Panc1 (cell line): ENCODE measurements around the gene PKP1. TPM values are rescaled to one million over a fixed set of nuclear protein-coding genes. Genes with fewer than 3 reads are reported as not detected.

Source experiments
- ATAC-seq: fragments of 200-7000 bp; cut with Tn5 transposase; 2 replicates; pipeline ENCODE4 v1.9.1; 2020; ENCODE audit warnings: mild to moderate bottlenecking, moderate library complexity
- BruUV-seq: library from RNA; stranded (reverse); fragments of 400-500 nt; replicated peaks from 2 replicates; lab custom pipeline; 2021; lab: Mats Ljungman, UMichigan
- CTCF ChIA-PET: fragments of 300-600 bp; sonication (Branson Sonifier 250); formaldehyde crosslinking; loops from one replicate; lab custom pipeline; 2022; ENCODE audit warnings: antibody characterized with exemption; lab: Charles Lee
- POLR2A ChIA-PET: fragments of 300-600 bp; sonication (Branson Sonifier 250); formaldehyde crosslinking; loops from one replicate; lab custom pipeline; 2022; ENCODE audit warnings: antibody characterized with exemption; lab: Charles Lee
- DNase-seq: peaks from one replicate; pipeline ENCODE4 v3.0.0-alpha.2; 2010; ENCODE audit warnings: low read depth, low spot score
- H3K27ac ChIP-seq: 2 replicates; pipeline ENCODE4 v1.5.1; 2011; ENCODE audit warnings: mild to moderate bottlenecking, low read length, inconsistent platforms
- H3K27me3 ChIP-seq: fragments of 200-500 bp; sonication (Bioruptor generic); 2 replicates; pipeline ENCODE4 v1.6.0; 2014; ENCODE audit warnings: low read length, inconsistent platforms; ENCODE audit not compliant: control insufficient read depth, insufficient read depth
- H3K36me3 ChIP-seq: fragments of 200-500 bp; sonication (Bioruptor generic); 2 replicates; pipeline ENCODE4 v1.5.1; 2014; ENCODE audit warnings: inconsistent platforms, mild to moderate bottlenecking, low read length, moderate library complexity; ENCODE audit not compliant: control insufficient read depth, insufficient read depth
- H3K4me1 ChIP-seq: 2 replicates; pipeline ENCODE4 v1.5.1; 2011; ENCODE audit warnings: inconsistent platforms, mild to moderate bottlenecking, low read length, moderate library complexity; ENCODE audit not compliant: control insufficient read depth, insufficient read depth
- H3K4me3 ChIP-seq, 2 experiments: 2 replicates each; pipeline ENCODE4 v1.5.1; 2011 to 2012; ENCODE audit warnings: low read depth in 2 of 2, low read length in 2 of 2, mild to moderate bottlenecking in 2 of 2, inconsistent platforms in 1 of 2, moderate library complexity in 1 of 2
- H3K9me3 ChIP-seq: fragments of 200-500 bp; sonication (Bioruptor generic); 2 replicates; pipeline ENCODE4 v1.5.1; 2014; ENCODE audit warnings: low read depth, mild to moderate bottlenecking, inconsistent platforms, low read length, moderate library complexity; ENCODE audit not compliant: control insufficient read depth, insufficient read depth
- POLR2AphosphoS5 ChIP-seq: IDR thresholded peaks from 2 replicates; pipeline ENCODE4 v1.6.1; 2012; ENCODE audit warnings: mild to moderate bottlenecking, low read depth, low read length, moderate library complexity
- SIN3A ChIP-seq: IDR thresholded peaks from 2 replicates; pipeline ENCODE4 v1.6.1; 2012; ENCODE audit warnings: low read depth, mild to moderate bottlenecking, low read length, moderate library complexity, borderline replicate concordance; ENCODE audit not compliant: insufficient read depth
- TCF7L2 ChIP-seq: IDR thresholded peaks from 2 replicates; pipeline ENCODE4 v1.6.1; 2011; ENCODE audit warnings: mild to moderate bottlenecking, low read depth, low read length, inconsistent platforms
- in situ Hi-C: cut with HindIII; loops from 2 replicates; pipeline ENCODE4 v1.10.0; 2016; ENCODE audit warnings: low sequenced_read_pairs, low pct_unique_long_range_greater_than_20kb
- intact Hi-C: fragments of 100-400 bp; cut with micrococcal nuclease; formaldehyde crosslinking; loops from one replicate; pipeline ENCODE4 v1.10.0; 2022; ENCODE audit not compliant: unreplicated experiment
- total RNA-seq: library from RNA; stranded (reverse); gene quantifications from one replicate; pipeline ENCODE4 v1.2.1, GENCODE V29; 2021; ENCODE audit not compliant: unreplicated experiment
- TF ChIP-seq, protein P1 (sequence below), 2 experiments: IDR thresholded peaks; 2 replicates each; pipeline ENCODE4 v1.6.1; 2011 to 2012; ENCODE audit warnings: low read depth in 2 of 2, control low read depth in 1 of 2, low read length in 1 of 2, mild to moderate bottlenecking in 1 of 2, moderate library complexity in 1 of 2; ENCODE audit not compliant: insufficient read depth in 1 of 2
- TF ChIP-seq, protein P2 (sequence below): fragments of 450-650 bp; IDR thresholded peaks from 2 replicates; pipeline ENCODE4 v1.5.1; 2017; ENCODE audit warnings: mild to moderate bottlenecking

The PKP1 gene
- total RNA-seq, 1 experiment from 2014 or later = 0.44 TPM

DNA sequence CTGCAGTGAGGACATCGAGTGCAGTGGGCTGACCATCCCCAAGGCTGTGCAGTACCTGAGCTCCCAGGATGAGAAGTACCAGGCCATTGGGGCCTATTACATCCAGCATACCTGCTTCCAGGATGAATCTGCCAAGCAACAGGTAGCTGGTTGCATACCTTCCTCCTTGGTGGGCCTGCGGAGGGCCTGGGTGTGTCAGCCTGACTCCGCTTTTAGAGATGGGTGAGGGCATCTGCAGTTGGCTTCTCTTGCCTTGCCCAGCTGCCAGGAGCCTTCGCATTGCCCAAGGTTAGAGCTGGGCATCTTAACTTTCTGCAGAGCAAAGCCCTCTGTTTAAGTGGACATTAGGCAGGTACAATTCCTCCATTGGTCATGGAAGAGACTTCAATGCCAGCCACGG is 33.2 kb downstream of the PKP1 start:
- no peaks in the 10 kb centered on the region for H3K4me1 ChIP-seq
- intact Hi-C loops = no loop called here
- no peak for ATAC-seq
- ChIA-PET POLR2A (interaction anchor here (0.5 kb wide), 1 partner anchor 39 kb away, joined by 7 read pairs; no protein-coding TSS in a partner anchor), CTCF (no interaction called here)
- H3K27ac ChIP-seq = no peak overlapping the region
- TF ChIP-seq POLR2AphosphoS5 = no peak
- TF ChIP-seq, protein P1, sequence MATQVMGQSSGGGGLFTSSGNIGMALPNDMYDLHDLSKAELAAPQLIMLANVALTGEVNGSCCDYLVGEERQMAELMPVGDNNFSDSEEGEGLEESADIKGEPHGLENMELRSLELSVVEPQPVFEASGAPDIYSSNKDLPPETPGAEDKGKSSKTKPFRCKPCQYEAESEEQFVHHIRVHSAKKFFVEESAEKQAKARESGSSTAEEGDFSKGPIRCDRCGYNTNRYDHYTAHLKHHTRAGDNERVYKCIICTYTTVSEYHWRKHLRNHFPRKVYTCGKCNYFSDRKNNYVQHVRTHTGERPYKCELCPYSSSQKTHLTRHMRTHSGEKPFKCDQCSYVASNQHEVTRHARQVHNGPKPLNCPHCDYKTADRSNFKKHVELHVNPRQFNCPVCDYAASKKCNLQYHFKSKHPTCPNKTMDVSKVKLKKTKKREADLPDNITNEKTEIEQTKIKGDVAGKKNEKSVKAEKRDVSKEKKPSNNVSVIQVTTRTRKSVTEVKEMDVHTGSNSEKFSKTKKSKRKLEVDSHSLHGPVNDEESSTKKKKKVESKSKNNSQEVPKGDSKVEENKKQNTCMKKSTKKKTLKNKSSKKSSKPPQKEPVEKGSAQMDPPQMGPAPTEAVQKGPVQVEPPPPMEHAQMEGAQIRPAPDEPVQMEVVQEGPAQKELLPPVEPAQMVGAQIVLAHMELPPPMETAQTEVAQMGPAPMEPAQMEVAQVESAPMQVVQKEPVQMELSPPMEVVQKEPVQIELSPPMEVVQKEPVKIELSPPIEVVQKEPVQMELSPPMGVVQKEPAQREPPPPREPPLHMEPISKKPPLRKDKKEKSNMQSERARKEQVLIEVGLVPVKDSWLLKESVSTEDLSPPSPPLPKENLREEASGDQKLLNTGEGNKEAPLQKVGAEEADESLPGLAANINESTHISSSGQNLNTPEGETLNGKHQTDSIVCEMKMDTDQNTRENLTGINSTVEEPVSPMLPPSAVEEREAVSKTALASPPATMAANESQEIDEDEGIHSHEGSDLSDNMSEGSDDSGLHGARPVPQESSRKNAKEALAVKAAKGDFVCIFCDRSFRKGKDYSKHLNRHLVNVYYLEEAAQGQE (IDR thresholded peaks at IDR 0.05; ENCODE audit: insufficient read depth in 1 of 2, low read depth in 2 of 2, low read length in 1 of 2) = no peak
- TF ChIP-seq, protein P2, sequence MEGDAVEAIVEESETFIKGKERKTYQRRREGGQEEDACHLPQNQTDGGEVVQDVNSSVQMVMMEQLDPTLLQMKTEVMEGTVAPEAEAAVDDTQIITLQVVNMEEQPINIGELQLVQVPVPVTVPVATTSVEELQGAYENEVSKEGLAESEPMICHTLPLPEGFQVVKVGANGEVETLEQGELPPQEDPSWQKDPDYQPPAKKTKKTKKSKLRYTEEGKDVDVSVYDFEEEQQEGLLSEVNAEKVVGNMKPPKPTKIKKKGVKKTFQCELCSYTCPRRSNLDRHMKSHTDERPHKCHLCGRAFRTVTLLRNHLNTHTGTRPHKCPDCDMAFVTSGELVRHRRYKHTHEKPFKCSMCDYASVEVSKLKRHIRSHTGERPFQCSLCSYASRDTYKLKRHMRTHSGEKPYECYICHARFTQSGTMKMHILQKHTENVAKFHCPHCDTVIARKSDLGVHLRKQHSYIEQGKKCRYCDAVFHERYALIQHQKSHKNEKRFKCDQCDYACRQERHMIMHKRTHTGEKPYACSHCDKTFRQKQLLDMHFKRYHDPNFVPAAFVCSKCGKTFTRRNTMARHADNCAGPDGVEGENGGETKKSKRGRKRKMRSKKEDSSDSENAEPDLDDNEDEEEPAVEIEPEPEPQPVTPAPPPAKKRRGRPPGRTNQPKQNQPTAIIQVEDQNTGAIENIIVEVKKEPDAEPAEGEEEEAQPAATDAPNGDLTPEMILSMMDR = no peak
- TF ChIP-seq TCF7L2 = no peak
- TF ChIP-seq SIN3A = no peak
- no peak overlapping the region for H3K4me3 ChIP-seq
- DNase-seq = no peak
- no peaks in the 10 kb centered on the region for H3K36me3 ChIP-seq
- no peaks in the 10 kb centered on the region for H3K9me3 ChIP-seq
- H3K27me3 ChIP-seq = no peaks in the 10 kb centered on the region; the same call in 1 of the 2 replicates
- in situ Hi-C loops = no loop called here
- BruUV-seq = no TSS peak

DNA sequence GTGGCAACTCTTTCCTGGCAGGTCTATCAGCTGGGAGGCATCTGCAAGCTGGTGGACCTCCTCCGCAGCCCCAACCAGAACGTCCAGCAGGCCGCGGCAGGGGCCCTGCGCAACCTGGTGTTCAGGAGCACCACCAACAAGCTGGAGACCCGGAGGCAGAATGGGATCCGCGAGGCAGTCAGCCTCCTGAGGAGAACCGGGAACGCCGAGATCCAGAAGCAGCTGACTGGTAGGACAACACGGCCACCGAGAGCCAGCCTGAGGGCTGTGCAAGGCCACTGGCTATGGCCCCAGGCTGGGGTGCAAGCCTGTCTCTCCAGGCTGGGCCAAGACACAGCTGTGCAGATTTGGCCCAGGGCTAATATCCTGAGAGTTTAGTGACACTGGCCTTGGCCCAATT is 34.2 kb downstream of the PKP1 start:
- H3K27me3 ChIP-seq = no peaks in the 10 kb centered on the region; the same call in 1 of the 2 replicates
- no peak overlapping the region for H3K27ac ChIP-seq
- intact Hi-C loops (no loop called here), in situ Hi-C loops (no loop called here)
- ChIA-PET POLR2A (no interaction called here), CTCF (no interaction called here)
- DNase-seq = no peak
- no TSS peak for BruUV-seq
- no peaks in the 10 kb centered on the region for H3K9me3 ChIP-seq
- H3K36me3 ChIP-seq = no peaks in the 10 kb centered on the region
- no peaks in the 10 kb centered on the region for H3K4me1 ChIP-seq
- H3K4me3 ChIP-seq = no peak overlapping the region
- no peak for ATAC-seq
- TF ChIP-seq, protein P2 = no peak
- TF ChIP-seq, protein P1 (IDR thresholded peaks at IDR 0.05; ENCODE audit: insufficient read depth in 1 of 2, low read depth in 2 of 2, low read length in 1 of 2) = no peak
- no peak for TF ChIP-seq TCF7L2
- no peak for TF ChIP-seq SIN3A
- no peak for TF ChIP-seq POLR2AphosphoS5
